ENCODE data around the gene PTRHD1.

The PTRHD1 gene

DNA sequence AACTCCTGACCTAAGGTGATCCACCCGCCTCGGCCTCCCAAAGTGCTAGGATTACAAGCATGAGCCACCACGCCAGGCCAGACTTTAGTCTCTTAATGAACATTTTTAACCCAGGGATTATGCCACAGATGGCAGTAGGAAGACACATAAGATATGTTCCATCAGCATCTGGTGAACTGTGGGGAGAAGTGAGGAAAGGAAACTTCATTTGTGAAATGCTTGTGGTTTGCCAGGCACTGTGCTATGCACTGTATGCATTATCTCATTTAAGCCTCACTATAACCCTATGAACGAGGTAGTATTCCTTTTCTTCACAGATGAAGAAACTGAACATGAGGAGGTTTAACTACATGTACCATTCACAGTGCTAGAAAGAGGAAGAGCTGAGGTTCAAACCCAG lies 29.3 kb downstream of the PTRHD1 start:
- no peak for DNase-seq (ENCODE audit: extremely low read depth, low read depth)
- TF ChIP-seq, protein P1, sequence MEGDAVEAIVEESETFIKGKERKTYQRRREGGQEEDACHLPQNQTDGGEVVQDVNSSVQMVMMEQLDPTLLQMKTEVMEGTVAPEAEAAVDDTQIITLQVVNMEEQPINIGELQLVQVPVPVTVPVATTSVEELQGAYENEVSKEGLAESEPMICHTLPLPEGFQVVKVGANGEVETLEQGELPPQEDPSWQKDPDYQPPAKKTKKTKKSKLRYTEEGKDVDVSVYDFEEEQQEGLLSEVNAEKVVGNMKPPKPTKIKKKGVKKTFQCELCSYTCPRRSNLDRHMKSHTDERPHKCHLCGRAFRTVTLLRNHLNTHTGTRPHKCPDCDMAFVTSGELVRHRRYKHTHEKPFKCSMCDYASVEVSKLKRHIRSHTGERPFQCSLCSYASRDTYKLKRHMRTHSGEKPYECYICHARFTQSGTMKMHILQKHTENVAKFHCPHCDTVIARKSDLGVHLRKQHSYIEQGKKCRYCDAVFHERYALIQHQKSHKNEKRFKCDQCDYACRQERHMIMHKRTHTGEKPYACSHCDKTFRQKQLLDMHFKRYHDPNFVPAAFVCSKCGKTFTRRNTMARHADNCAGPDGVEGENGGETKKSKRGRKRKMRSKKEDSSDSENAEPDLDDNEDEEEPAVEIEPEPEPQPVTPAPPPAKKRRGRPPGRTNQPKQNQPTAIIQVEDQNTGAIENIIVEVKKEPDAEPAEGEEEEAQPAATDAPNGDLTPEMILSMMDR (IDR thresholded peaks at IDR 0.05; ENCODE audit: low read depth, low read length), result no peak

DNA sequence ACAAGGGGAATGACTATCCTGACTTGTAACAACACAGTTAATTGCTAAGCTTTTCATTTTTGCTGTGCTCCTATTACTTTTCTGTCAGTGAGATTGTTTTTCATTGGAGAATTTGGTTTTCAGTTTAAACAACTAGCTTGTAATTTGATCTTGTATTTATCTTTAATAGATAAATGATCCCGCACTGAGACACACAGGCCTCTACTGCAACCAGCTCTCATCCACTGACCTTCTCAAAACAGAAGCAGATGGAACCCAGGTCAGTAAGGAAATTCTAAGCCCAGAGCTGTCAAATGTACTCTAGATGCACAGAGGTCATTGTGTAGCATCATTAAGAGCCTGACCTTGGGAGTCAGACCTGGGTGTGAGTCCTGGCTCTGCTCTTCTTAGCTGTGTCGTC lies 30.7 kb downstream of the PTRHD1 start:
- DNase-seq (ENCODE audit: extremely low read depth, low read depth), result no peak
- TF ChIP-seq, protein P1 (IDR thresholded peaks at IDR 0.05; ENCODE audit: low read depth, low read length), result no peak

DNA sequence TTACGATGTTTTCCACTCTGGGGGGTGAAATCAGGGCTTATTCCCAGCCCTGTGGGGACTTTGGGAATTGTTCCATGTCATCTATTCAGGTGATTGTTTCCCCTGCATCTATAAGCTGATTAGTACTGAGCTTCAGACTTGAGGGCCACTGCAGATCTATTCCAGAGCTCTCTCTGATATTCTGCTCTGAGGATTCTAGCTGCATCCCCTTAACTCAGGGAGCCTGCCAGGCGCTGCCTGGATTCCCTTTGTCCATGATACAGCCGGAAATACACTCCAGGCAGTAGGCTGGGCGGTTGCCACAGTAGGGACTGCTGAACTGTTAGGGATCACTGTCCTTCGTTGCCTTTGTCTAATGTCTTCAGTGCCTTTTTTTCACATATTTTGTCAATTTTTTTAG lies 31.3 kb downstream of the PTRHD1 start:
- TF ChIP-seq, protein P1 (IDR thresholded peaks at IDR 0.05; ENCODE audit: low read depth, low read length), result no peak
- no peak for DNase-seq (ENCODE audit: extremely low read depth, low read depth)

DNA sequence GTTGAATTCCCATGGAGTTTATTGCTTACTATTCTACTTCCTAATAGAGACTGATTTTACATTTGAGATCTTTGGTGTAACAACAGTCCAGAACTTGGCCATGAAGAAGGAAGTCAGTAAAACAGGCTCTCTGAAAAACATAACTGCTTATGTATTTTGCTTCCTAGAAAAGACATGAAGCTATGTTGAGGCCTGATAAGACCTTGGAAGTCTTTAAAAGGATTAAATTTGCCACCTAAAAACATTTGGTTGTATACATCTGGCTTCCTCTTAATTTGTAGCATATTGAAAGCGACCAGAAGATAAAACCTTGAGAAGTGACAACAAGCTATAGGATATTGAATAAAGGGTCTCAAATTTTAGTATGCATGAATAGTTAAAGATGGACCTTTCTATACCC lies 36.4 kb downstream of the PTRHD1 start:
- TF ChIP-seq, protein P1 (IDR thresholded peaks at IDR 0.05; ENCODE audit: low read depth, low read length), result no peak
- DNase-seq (ENCODE audit: extremely low read depth, low read depth), result no peak

DNA sequence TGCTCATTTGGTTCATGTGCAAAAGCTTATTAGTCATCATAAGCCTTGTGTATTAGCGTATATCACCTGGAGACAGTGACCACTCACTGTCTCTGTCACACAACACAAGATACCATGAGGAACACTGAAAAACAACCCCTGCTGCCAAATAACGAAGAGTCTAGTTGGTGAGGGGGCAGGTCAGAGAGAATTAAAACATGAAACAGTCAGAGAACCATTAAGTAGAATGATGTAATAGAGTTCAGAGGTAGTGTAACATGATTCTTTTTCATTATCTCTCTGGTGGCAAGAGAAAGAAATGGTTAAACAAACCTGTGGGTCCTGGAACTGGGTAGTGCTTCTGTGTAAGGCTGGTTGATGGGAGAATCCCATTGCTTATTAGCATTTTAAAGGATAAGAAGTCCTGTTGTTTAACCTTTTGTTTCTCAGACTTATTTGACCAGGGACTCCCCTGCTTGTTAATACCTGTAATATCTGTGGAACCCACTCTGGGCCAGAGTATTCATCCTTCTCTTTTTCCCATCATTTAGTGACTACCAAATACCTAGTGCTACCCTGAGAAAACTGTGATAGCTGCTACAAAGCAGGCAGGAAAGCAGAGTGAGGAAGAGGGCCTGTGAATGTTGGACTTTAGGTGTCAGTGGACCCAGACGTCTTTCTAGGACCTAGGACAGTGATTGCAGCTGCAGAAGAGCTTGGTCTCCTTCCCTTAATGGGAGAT lies 38.0 kb downstream of the PTRHD1 start:
- TF ChIP-seq, protein P1 (IDR thresholded peaks at IDR 0.05; ENCODE audit: low read depth, low read length), result no peak
- DNase-seq (ENCODE audit: extremely low read depth, low read depth), result no peak

DNA sequence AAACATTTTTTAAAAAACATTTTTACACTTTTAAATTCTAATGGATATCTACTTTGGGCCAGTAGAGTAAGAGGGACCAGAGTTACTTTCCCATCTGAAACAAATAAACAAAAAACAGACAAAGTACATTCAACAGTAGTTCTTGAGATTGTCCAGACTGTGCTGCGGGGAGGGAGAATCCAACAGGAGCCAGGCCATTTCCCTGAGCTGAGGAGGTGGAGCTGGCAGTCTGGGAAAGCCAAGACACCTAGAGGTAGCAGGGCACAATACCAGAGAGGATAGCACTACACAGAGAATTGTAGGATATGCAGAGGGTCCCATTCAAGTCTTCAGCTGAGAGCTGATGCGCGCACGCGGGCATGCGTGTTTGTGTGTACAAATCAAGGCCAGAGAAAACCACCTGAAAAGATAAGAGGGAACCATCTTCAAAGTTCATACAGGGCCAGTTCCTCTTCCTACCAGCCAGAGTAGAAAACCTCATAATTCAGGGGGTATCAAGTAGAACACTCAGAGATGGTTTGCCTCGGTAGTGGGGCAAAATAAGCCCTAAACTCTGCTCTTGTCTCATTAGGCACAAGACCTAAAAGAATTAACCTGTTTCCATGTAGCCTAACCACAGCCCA lies 44.0 kb downstream of the PTRHD1 start:
- TF ChIP-seq, protein P1 (IDR thresholded peaks at IDR 0.05; ENCODE audit: low read depth, low read length), result no peak
- DNase-seq (ENCODE audit: extremely low read depth, low read depth), result no peak

DNA sequence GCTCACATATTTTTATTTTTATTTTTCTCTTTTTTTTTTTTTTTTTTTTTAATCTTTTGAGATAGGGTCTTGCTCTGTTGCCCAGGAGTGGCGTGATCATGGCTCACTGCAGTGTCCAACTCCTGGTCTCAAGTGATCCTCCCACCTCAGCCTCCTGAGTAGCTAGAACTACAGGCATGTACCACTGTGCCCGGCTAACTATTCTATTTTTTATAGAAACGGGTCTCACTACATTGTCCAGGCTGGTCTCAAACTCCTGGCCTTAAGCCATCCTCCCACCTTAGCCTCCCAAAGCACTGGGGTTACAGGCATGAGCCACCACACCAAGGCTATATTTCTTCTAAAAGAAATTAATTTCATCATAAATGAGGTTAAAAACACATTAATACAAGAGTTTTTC lies 45.9 kb downstream of the PTRHD1 start:
- TF ChIP-seq, protein P1 (IDR thresholded peaks at IDR 0.05; ENCODE audit: low read depth, low read length), result no peak
- DNase-seq (ENCODE audit: extremely low read depth, low read depth), result no peak
